NCI-H2029 treated with DMSO at 0.1 percent for 48 hours (cell line): ENCODE results near the gene DLG2.
"Not testable (repeated sequence)": the region's sequence is repeated elsewhere in the genome, so short reads cannot be mapped to it uniquely, and the experiment has no call there.

Experiments
- DNase-seq: peaks from one replicate; lab custom pipeline; 2025; lab: John Stamatoyannopoulos, UW

The DLG2 gene

DNA sequence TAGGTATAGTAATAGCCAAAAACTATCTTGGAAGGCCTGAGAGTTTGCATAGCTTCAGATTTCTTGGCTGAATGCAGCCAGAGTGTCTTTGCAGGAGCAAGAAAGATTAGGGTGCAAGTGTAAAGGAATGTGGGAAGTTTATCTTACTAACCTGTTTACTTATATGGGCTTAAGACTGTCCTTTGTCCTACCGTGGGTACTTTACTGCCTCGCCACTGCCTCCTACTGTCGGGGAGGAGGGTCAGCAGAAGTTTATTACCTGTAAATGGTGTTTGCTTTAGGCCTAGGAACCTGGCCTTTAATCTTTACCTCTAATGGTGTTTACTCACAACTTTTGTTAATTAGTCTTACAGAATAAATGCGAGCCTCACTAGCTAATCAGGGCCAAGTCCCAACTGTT, 633.8 kb downstream of the DLG2 start:
- DNase-seq: no peak

DNA sequence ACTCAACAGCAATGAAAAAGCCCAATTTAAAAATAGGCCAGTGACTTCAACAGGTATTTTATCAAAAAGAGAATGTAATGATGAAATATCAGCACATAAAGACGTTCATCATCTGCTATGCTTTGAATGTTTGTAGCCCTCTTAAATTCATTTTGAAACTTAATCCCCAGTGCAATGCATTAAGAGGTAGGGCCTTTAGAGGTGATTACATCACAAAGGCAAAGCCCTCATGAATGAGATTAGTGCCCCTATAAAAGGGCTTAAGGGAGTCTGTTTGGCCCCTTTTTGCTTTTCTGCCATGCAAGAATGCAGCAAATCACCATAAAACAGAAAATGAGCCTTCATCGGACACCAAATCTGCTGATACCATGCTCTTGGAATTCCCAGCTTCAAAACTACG, 637.0 kb downstream of the DLG2 start:
- DNase-seq: no peak

DNA sequence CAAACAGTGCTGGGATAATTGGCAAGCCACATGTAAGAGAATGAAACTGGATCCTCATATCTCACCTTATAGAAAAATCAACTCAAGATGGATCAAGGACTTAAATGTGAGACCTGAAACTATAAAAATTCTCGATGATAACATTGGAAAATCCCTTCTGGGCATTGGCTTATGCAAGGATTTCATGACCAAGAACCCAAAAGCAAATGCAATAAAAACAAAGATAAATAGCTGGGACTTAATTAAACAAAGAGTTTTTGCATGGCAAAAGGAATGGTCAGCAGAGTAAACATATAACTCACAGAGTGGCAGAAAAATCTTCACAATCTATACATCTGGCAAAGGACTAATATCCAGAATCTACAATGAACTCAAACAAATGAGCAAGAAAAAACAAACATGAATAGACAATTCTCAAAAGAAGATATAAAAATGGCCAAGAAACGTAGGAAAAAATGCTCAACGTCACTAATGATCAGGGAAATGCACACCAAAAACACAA, 639.4 kb downstream of the DLG2 start:
- DNase-seq: not testable (repeated sequence)

DNA sequence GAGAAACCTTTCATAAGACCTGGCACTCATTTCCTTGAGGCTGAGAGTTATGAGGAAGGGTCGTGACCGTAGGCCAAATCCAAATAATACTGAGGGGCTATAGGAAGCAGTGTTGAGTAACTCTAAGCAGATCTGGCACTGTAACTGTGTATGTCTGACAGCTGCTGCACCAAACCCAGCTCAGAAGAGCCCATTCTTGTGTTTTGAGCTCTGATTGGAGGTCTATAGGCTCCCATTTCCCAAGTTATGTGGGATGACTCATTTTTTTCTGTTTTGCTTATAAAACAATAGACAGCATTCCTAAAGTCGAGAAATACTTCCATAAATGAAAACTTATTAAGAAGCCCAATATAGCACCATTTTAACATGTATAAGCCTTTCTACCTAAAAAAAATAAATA, 645.8 kb downstream of the DLG2 start:
- DNase-seq: no peak

DNA sequence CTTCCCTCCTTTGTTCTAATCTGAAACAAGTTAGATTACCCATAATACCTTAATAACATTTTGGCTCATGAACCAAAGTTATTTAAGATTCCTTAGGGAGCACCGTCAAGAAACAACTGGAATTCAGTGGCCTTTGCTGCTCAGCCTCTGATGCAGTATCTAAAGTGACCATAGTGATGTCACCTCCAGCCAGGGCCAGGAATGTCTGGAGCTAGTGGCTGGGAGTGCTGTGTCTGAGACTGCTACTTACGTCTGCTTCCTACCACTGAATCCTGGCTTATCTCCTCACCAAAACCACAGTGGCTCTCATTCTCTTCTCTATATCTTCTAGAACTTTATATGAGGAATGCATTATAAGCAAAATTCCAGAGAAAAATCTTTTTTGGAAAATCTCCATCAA, 658.0 kb downstream of the DLG2 start:
- DNase-seq: no peak

DNA sequence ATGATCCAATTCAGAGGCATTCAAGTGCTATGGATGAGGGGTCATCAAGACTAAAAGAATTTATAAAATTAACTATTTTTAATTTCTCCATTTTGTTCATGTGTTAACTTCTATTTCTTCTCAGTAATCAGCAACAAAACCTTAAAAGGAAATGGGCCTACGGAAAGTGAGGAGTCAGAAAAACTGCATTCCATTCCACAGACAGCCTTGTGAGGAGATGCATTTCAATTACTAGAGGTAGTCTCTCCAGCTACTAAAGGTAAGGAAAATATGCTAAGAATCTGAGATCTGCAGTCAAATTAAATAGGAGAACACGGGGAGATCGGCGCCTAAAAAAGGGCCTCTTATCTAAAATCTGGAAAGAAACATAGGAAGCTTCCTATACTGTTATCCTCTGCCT, 661.7 kb downstream of the DLG2 start:
- DNase-seq: no peak

DNA sequence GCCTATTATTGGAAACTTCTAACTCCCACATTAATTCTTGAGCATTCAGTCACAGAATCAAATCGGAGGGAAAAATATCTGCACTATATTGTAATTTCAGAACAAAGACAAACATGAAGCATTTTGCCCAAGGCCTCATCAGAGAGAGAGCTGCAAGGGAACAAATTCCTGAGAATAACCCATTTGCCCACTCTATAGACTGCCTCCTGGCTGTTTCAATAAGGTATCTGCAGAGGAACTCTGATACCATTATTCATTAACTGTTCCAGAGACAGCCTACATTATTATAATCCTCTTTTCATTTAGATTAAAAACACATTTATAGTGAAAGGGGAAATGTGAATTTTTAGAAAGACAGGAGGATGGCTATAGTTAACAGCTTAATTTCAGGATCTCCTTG, 663.9 kb downstream of the DLG2 start:
- DNase-seq: no peak

DNA sequence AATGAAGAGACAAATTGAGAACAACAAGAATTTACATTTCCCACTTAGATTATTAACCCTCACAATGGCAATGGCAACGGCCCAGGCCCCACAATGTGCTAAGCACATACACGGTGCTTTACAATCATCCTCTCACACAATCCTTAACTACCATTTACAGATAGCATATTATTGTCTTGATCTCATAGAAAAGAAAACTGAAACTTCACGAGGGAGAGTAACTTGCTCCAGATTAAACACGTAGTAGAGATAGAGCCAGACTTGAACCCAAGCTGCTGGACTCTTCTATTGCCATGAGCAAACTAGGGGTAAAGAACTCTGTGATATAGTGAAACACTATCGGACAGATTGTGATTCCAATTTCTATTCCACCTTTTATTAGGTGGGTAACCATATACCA, 665.1 kb downstream of the DLG2 start:
- no peak for DNase-seq

DNA sequence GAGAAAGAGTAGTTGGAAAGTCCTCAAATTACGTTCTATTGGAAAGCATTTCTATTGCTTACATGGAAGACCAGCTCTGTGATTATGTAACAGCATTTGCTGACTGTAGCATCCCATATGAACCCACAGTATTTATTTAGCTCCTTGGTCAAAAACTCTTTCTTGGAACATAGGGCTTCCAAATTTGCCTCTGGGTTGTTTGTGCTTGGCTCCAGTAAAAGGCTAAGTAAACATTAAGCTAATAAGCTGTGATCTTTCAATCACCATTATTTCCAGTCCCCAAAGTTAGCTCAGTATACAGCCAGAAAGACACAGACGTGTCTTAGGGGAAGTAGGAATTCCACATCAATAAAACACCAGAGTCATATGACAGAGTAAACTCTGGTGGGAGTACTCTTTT, 668.8 kb downstream of the DLG2 start:
- no peak for DNase-seq

DNA sequence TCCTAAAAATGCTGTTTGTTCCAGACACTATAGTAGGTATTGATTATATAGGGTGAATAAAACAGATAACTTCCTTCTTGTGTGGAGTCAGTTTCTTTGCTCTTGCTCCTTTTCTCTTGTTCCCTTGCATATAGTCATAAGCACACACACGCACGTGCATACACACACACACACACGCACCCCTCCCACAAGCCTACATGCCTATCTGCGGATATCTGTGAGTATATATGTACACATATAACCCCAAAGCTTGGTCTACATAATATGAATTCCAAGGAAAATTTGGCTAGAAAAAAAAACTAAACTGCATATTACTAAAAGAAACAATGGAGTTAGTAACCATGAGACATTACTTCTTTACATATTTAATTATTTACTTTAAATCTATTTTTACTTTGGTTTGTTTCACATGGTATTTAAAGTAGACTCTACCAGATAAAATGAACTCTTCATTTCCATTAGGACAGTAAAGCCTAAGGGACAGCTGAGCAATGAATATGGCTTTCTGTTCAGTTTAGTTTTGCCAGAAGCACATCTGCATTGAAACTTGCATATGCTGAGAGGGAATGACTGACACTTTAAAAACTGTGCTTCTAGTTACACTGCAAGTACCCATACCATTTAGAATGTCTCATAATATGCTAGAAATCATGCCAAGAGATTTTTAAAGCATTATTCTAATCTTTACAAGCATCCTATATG, 676.4 kb downstream of the DLG2 start:
- no peak for DNase-seq

DNA sequence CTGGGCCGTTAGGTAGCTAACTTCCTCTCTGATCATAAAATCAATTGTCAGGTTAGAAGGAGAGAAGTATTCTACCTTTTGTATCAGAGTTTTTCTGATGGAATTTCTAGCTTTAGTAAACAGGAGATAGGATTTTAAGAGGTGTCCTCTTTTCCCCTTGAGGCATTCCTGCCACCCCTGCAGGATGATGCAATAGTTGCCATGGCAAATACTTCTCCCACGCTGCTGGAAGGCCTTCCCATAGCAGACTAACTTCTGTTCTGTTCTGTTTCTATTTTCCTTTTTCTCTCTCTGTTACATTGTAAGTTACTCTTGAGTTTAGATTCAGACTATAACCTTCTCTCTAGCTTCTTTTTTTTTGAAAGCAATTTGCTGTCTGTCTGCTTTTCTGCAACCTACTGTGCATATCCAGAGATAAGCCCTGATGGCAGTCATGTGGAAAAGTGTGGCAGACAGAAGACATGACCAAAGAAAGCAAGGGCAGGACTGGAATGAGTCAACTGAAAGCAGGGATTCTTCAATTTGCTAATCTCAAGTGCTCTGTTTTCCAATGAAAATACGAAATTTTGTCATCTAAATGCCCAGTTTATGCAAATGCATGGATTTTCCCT, 679.1 kb downstream of the DLG2 start:
- no peak for DNase-seq

DNA sequence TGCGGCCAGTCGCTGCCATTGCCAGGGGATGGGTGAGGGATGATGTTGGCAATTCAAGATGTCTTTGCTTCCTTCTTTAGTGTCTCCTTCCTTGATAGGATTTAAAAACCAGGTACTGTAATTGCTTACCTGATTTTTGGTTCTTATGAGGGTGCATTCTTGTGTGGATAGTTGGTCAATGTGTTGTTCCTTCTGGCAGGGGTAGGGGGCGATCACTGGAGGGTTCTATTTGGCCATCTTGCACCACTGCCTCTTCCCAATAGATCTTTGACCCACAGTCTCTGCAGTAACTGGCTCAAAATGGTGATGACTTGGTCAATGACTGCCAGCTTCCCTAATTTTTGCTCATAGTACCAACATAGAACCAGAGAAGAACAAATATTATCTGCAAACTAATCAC, 680.1 kb downstream of the DLG2 start:
- DNase-seq: no peak

DNA sequence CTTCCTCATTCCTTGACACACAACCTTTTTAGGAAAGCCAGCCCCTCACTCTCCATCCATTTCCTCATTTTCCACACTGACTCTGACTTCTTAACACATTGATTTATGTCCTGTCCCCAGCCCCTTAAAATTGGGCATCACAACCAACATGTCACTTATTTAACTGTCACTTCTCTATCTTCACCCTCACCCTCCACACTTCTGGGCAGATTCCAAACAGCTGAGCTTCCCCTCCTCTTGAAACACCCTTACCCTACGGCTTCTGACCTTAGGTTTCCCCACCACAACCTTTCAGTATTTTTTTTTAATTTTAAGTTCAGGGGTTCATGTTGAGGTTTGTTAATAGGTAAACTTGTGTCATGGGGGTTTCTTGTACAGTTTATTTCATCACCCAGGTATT, 696.3 kb downstream of the DLG2 start:
- no peak for DNase-seq

DNA sequence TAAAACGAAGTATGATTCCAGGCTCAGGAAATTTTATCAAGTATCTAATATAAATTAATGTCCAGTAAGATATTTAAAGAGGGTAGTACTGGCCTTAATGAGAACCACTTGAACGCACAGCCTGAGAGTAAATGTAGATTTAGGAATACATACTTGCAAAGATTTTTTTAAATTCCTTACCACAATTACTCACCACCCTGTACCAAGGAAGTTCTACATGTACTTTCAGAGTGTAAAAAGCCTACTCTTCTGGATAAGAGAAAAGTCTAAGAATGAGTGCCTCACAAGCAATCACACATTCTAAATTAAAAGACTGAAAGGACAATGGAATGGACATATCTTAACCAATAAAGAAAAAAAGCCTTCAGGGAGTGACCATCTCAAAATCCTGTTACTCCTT, 697.4 kb downstream of the DLG2 start:
- no peak for DNase-seq

DNA sequence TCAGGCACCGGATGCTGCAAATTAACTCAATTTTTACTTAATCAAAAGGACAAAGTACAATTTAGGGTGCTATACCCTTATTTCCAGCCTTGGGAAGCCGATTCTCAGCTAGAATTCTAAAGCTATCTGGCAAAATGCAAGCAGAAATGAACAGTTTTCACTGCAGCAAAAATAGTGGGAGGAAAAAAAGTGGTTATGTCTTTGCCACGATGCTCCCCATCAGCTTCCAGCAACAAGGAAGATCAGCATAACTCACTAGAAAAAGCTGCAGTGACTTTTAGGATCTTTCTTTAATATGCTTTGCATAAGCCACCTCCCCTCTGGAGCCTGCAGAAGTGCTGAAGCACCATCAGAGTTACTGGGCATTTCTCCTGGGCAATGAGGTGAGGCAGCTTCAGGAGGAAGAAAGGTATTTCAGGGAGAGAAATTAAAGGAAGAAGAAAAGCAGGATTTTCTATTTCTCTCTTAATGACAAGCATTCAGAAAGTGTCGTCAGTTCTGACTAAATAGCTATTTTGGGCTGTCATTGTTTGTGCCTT, 702.9 kb downstream of the DLG2 start:
- no peak for DNase-seq

DNA sequence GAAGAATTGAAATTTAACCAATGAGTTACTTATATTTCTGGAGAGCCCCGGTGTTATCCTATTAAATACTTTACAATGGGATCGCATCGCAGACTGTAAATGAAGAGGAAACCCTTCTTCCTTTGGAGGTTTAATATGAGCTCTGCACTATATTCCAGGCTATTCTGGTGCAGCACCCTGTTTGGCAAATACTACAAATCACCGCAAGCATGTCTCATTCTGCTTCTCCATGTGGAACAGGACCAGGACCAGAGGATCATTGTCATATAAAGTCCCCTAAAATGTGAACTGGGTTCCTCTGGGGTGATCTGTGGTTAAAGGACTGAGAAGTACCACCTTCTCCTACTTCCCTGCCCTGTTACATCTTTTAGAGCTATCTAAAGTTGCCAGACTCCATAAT, 703.7 kb downstream of the DLG2 start:
- no peak for DNase-seq

DNA sequence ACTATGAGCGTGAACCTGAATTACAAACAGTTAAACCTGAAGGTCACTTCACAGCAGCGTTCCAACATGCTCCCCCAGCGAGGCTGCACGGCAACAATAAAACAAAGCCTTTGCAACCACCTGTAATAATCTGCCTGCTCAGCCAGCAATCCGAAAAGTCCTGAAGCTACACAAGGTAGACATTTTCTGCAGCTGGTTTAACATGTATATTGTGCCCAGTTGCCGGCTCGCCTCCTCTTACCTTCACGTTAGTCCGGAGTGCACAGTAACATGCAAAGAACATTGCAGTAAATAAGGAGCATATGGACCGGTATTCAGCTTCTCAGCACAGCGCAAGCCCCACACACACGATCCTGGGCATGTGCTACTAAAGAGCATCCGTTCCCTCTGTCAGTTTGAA, 704.3 kb downstream of the DLG2 start:
- no peak for DNase-seq

DNA sequence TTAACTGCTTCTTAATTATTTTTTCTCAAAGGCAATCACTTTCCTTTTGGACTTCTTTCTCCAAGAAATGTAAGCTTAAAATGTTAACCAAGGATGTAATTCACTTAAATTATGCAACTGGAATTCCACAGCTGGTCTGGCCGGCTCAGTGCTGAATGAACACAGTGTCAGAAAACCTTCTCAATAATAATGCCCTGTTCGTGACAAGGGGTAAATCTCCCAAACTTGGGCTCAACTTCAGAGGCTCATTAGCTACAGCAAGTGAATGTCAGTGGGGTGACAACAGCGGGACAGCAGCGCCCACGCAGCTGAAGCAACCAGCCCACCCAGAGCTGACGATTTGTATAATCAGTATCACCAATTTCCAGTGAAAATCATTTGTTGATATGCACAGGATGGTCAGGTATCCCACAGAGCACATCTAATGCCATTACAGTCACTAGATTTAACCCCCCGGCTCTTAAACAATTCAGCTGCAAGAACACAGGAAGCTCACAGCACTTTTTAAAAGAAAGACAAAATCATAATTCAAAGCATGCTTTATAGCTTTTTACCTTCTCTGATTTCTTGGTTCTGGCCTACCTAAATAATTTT, 704.8 kb downstream of the DLG2 start:
- DNase-seq: no peak

DNA sequence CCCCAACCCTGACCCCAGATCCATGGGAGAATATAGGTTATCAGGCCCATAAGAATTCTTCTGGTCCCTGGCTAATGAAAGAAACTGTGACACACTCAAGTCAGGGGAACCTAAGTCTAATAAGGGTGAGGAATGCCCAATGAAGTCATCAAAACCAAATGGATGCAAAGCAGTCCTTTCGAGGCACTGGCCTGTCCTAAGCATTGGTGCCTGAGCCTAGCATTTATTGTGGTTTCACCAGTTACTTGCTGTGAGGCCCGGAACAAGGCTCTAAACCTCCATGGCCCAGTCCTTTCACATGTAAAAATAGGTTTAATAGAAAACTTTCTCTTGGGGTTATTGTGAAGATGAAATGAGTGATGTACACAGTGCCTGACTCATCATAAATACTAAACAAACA, 712.6 kb downstream of the DLG2 start:
- DNase-seq: no peak

DNA sequence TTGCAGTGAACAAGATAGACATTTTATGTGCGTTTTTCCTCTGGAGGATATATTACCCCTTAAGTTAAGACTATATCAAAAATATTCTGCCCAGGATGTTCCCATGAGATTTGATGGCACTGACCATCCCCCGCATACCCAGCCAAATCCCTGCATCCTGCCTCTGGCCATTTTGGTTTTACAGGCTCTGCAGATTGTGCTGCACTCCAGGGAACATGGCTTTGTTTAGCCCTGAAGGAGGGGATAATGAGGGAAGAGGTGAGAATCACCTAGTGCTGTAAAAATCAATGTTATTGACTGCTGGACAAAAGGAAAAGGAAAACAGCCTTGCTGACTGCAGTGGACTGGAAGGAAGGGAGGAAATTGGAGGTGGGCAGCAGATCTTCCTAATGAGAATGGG, 717.4 kb downstream of the DLG2 start:
- no peak for DNase-seq

DNA sequence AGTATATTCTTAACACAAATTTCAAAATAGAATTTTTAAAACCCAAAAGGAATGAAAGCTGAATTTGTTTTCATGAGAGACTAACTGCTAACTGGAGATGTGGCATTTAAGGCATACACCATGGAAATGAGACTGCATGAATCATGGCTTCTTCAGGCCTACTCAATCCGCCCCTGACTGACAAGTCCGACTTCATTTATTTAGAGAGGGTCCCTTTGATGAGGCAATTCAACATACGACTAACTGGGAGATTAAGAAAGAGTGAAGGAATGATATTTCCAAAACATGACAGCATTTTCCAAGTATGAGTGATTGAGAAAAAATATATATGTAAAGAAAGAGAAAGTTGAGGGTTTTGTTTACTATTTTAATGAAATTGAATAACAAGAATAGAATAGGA, 720.1 kb downstream of the DLG2 start:
- no peak for DNase-seq

DNA sequence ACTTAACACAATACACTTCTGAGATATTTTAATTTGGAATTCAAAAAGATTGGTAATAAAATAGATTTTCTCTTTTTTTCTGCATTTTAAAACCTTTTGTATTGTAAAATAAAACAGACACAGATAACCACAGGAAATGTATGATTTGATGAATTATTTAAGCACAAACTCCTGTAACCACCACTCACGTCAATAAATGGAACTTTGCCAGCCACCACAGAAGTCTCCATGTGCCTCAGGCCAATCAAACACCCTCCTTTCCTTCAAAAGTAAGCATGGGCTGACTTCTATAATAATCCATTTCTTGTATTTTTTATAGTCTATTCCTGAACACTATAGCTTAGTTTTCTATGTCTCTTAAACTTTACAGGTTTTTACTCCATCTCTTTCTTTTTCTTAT, 721.7 kb downstream of the DLG2 start:
- no peak for DNase-seq

DNA sequence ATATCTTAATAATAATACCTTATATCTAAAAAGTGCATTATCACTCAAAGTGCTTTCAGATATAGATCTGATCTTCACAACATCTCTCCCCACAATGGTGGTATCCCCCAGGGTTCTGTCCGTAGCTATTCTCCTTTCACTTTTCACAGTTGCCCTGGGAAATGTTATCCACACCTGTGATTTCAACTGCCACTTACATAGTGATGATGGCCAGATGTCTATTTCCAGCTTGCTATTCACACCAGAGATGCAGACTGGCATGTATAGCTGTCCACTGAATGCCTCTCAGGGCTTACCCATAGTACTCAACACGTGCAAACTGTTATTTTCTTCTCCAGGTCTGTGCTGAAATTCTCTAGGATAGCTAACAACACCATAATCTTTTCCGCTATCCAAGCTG, 724.7 kb downstream of the DLG2 start:
- DNase-seq: no peak
